Natural killer cell (primary cell): Measurements from ENCODE around the gene RNF213. TPM values are rescaled to one million over a fixed set of nuclear protein-coding genes. Genes with fewer than 3 reads are reported as not detected.

ENCODE experiments used
- ATAC-seq, 3 donors: fragments of 150-1000 bp in 2 of 3; fragments of 200-7000 bp in 1 of 3; cut with Tn5 transposase; 1 replicate in 1 of 3; 2 replicates in 2 of 3; pipeline ENCODE4 v1.10.0; 2021; ENCODE audit warnings: mild to moderate bottlenecking in 2 of 3, moderate library complexity in 2 of 3
- DNase-seq, 2 donors: peaks; one replicate each; pipeline versions ENCODE4 v3.0.0 to v3.0.0-alpha.2; 2013 to 2021; ENCODE audit warnings: mixed read lengths in 1 of 2
- H3K27ac ChIP-seq: one replicate; pipeline ENCODE4 v1.5.1; 2013; ENCODE audit warnings: mild to moderate bottlenecking, low read length
- H3K27me3 ChIP-seq: one replicate; pipeline ENCODE4 v1.6.1; 2013; ENCODE audit warnings: low read length; ENCODE audit not compliant: control insufficient read depth, insufficient read depth
- H3K36me3 ChIP-seq: one replicate; pipeline ENCODE4 v1.6.1; 2013; ENCODE audit warnings: low read length; ENCODE audit not compliant: control insufficient read depth, insufficient read depth
- H3K4me1 ChIP-seq: one replicate; pipeline ENCODE4 v1.6.1; 2013; ENCODE audit warnings: low read length; ENCODE audit not compliant: control insufficient read depth, insufficient read depth
- H3K4me3 ChIP-seq: one replicate; pipeline ENCODE4 v1.5.1; 2013; ENCODE audit warnings: low read length
- H3K9me3 ChIP-seq: one replicate; pipeline ENCODE4 v1.6.1; 2013; ENCODE audit warnings: low read length; ENCODE audit not compliant: control insufficient read depth, insufficient read depth
- H3K27ac Mint-ChIP-seq, 2 donors: one replicate each; pipeline ENCODE4 v1.8.0; 2022; ENCODE audit warnings: mild to moderate bottlenecking in 2 of 2, mixed read lengths in 2 of 2, moderate library complexity in 1 of 2
- H3K27me3 Mint-ChIP-seq, 2 donors: one replicate each; pipeline ENCODE4 v1.8.0; 2022; ENCODE audit warnings: low read depth in 2 of 2, mixed read lengths in 2 of 2
- H3K36me3 Mint-ChIP-seq: one replicate; pipeline ENCODE4 v1.8.0; 2022; ENCODE audit warnings: mixed read lengths
- H3K4me1 Mint-ChIP-seq, 2 donors: one replicate each; pipeline ENCODE4 v1.8.0; 2022; ENCODE audit warnings: mixed read lengths in 2 of 2
- H3K4me3 Mint-ChIP-seq: one replicate; pipeline ENCODE4 v1.8.0; 2022; ENCODE audit warnings: mild to moderate bottlenecking, moderate library complexity, mixed read lengths
- H3K9me3 Mint-ChIP-seq, 2 donors: one replicate each; pipeline ENCODE4 v1.8.0; 2022; ENCODE audit warnings: mixed read lengths in 2 of 2
- WGBS: methylation state at CpG from one replicate; pipeline ENCODE4 v1.1.7; 2013; ENCODE audit warnings: missing lambda C conversion rate; ENCODE audit not compliant: insufficient coverage; 5-methylcytosine and 5-hydroxymethylcytosine counted together
- intact Hi-C: fragments of 100-400 bp; cut with micrococcal nuclease; formaldehyde crosslinking; loops from one replicate; pipeline ENCODE4 v1.14.2; 2022
- total RNA-seq, 4 donors: library from RNA; stranded (reverse); fragments of 120-200 nt in 1 of 4; gene quantifications; one replicate each; pipeline versions ENCODE4 v1.2.3 to v1.2.4, GENCODE V29; 2013 to 2022
- TF ChIP-seq, protein P1 (sequence below): fragments of 200-600 bp; IDR thresholded peaks from one replicate; pipeline ENCODE4 v1.8.0; 2022; ENCODE audit warnings: antibody characterized with exemption

RNF213 gene
- total RNA-seq, 3 donors from 2014 or later (not counting 1 experiment from before 2014, with no cell fraction given) = 929 to 1,120 (median 1,060) TPM

DNA sequence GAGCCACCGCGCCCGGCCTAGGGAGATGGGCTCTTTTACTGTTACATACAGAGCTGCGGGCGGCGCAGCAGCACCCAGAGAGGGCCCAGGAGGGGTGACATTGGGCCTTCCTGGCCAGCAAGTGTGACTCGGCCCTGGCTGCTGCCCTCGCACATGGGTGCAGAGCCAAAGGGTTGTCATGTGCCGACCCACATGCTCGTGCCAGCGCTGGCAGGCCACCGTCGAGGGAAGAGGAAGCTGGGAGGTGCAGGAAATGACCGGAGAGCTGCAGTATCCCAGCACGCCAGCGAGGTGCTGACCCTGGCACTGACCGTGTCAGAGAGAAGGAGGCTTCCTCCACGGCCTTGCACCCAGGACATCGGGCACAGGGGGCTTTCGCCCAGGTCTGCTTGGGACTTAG, 162.3 kb downstream of the RNF213 start:
- H3K4me1 Mint-ChIP-seq = peaks cover 14 to 27% of the 10 kb centered on the region in 2 donors
- H3K36me3 Mint-ChIP-seq = no peaks in the 10 kb centered on the region
- intact Hi-C loops = loop anchor here (10.0 kb wide), 1 partner anchor 682 kb away; no protein-coding TSS in a partner anchor
- ATAC-seq = no peak
- Histone ChIP-seq H3K27me3 (no peaks in the 10 kb centered on the region), H3K27ac (no peak overlapping the region), H3K36me3 (no peaks in the 10 kb centered on the region), H3K9me3 (no peaks in the 10 kb centered on the region), H3K4me3 (no peak overlapping the region), H3K4me1 (peaks cover 40% of the 10 kb centered on the region)
- no peak overlapping the region for H3K4me3 Mint-ChIP-seq
- H3K9me3 Mint-ChIP-seq = no peaks in the 10 kb centered on the region
- WGBS = 83% methylated on average over 20 of the region's 20 CpGs
- no peaks in the 10 kb centered on the region for H3K27me3 Mint-ChIP-seq
- TF ChIP-seq, protein P1, sequence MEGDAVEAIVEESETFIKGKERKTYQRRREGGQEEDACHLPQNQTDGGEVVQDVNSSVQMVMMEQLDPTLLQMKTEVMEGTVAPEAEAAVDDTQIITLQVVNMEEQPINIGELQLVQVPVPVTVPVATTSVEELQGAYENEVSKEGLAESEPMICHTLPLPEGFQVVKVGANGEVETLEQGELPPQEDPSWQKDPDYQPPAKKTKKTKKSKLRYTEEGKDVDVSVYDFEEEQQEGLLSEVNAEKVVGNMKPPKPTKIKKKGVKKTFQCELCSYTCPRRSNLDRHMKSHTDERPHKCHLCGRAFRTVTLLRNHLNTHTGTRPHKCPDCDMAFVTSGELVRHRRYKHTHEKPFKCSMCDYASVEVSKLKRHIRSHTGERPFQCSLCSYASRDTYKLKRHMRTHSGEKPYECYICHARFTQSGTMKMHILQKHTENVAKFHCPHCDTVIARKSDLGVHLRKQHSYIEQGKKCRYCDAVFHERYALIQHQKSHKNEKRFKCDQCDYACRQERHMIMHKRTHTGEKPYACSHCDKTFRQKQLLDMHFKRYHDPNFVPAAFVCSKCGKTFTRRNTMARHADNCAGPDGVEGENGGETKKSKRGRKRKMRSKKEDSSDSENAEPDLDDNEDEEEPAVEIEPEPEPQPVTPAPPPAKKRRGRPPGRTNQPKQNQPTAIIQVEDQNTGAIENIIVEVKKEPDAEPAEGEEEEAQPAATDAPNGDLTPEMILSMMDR = no peak
- no peak for DNase-seq
- no peak overlapping the region for H3K27ac Mint-ChIP-seq

DNA sequence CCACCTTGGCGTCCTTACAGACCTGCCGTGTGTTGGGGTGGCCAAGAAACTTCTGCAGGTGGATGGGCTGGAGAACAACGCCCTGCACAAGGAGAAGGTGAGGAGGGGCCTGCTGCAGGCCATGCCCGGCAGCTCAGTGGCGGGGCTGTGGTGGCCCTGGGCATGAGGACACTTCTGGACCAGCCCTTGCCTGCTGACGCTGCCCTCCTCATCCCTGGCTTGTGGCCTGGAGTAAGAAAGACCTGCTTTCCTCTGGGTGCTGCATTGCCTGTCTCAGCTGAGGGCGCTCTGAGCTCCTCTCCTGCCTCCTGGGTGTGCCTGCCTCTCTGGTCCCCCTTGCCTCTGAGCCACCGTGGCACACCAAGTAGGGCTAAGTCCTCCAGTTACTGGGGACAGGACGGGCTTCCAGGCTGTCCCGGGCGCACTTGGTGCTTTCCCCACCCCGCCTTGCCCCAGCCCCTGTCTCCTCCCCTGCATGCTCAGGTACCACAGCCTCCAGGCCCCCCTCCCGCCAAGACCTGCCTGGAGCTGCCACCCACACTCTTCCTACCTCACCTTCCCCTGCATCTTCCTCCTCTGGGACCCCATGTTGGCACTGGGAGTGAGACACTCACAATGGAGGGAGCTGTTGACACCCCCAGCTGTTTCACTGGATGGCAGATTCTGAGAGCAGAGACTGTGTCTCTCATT, 163.0 kb downstream of the RNF213 start:
- DNase-seq (no peak), ATAC-seq (no peak)
- Mint-ChIP-seq H3K36me3 (no peaks in the 10 kb centered on the region), H3K4me1 (peaks cover 14 to 24% of the 10 kb centered on the region in 2 donors), H3K4me3 (peak overlapping the region; percentile 57), H3K9me3 (no peaks in the 10 kb centered on the region), H3K27ac (peak overlapping the region in 1 of 2 donors; percentile 80), H3K27me3 (no peaks in the 10 kb centered on the region)
- Histone ChIP-seq H3K4me3 (no peak overlapping the region), H3K9me3 (no peaks in the 10 kb centered on the region), H3K4me1 (peaks cover 40% of the 10 kb centered on the region), H3K27me3 (no peaks in the 10 kb centered on the region), H3K36me3 (no peaks in the 10 kb centered on the region), H3K27ac (no peak overlapping the region)
- WGBS = 76% methylated on average over 13 of the region's 13 CpGs
- TF ChIP-seq, protein P1 = no peak
- intact Hi-C loops = loop anchor here (10.0 kb wide), 1 partner anchor 681 kb away; no protein-coding TSS in a partner anchor

DNA sequence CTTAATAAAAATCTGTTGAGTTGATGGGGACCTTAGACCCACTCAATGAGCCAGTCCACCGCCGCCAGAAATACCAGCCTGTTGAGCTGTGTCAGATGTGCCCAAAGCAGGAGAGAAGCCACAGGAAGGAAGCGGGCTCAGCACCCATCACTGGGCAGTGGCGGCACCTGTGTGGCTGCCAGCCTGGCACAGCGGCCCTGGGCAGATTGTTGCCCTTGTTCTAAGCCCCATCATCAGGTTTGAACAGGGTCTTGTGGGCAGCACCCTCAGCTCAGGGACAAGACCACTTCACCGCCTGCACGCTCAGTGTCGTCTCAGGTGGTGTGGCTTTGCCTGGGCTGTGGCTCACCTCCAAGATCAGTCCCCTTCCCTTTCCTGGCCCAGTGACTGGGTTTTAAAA, 163.6 kb downstream of the RNF213 start:
- Mint-ChIP-seq H3K36me3 (no peaks in the 10 kb centered on the region), H3K4me1 (peaks cover 14 to 24% of the 10 kb centered on the region in 2 donors), H3K27ac (peak overlapping the region in 1 of 2 donors; percentile 80), H3K27me3 (no peaks in the 10 kb centered on the region), H3K4me3 (peak overlapping the region; percentile 57), H3K9me3 (no peaks in the 10 kb centered on the region)
- Histone ChIP-seq H3K4me3 (no peak overlapping the region), H3K27me3 (no peaks in the 10 kb centered on the region), H3K9me3 (no peaks in the 10 kb centered on the region), H3K27ac (no peak overlapping the region), H3K4me1 (peaks cover 40% of the 10 kb centered on the region), H3K36me3 (no peaks in the 10 kb centered on the region)
- TF ChIP-seq, protein P1 = no peak
- peak in 2 of 3 donors; percentile 19 to 39 for ATAC-seq
- WGBS = 8% methylated on average over 8 of the region's 8 CpGs
- intact Hi-C loops = loop anchor here (10.0 kb wide), 1 partner anchor 681 kb away; no protein-coding TSS in a partner anchor
- DNase-seq = peak in 1 of 2 donors; percentile 34
